MM.1S (cell line): ENCODE results near the gene AP1AR.

Experiments
- CTCF ChIP-seq: fragments of 300-600 bp; sonication (generic); IDR thresholded peaks from 2 replicates; pipeline ENCODE4 v1.5.1; 2016; ENCODE audit warnings: antibody characterized with exemption, low read length, mixed read lengths
- EZH2 ChIP-seq: fragments of 300-600 bp; sonication (generic); optimal IDR thresholded peaks from 2 replicates; pipeline ENCODE3; 2017; ENCODE audit warnings: low read depth, mild to moderate bottlenecking, antibody characterized with exemption, low read length, mixed read lengths

GRCh38 chr4:112299721-112300120 is 68.1 kb downstream of the AP1AR start:
- TF ChIP-seq CTCF (no peak), EZH2 (no peak)
